Retina (tissue), 1 donor: Measurements from ENCODE around the gene BCAR3.
"Not testable (repeated sequence)": the region's sequence is repeated elsewhere in the genome, so short reads cannot be mapped to it uniquely, and the experiment has no call there.

Source experiments
- DNase-seq: peaks from one replicate; pipeline ENCODE4 v3.0.0-alpha.2; 2016

The BCAR3 gene

DNA sequence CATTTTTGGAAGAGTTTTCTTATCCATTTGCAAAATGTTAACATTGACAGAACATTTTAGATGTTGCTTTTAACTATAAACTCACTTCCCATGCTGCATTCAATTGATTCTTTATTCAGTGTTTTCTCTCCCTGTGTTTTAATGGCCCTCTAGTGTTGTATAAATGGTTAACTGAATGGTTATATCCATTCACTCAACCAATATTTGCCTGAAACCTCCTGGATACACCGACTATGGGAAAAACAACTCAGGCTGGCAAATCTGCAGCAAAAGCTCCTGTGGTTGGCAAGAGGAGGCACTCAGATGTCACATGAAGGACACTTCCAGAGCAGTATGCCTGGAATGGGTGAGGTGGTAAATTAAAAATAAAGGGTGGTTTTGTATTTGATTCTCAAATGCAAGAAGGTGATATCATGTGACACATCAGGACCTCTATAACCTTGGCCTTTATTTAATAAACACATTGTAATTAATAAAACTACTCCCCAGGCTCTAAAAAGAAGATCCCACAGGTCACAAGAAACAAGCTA is 107.6 kb downstream of the BCAR3 start:
- DNase-seq, result no peak

DNA sequence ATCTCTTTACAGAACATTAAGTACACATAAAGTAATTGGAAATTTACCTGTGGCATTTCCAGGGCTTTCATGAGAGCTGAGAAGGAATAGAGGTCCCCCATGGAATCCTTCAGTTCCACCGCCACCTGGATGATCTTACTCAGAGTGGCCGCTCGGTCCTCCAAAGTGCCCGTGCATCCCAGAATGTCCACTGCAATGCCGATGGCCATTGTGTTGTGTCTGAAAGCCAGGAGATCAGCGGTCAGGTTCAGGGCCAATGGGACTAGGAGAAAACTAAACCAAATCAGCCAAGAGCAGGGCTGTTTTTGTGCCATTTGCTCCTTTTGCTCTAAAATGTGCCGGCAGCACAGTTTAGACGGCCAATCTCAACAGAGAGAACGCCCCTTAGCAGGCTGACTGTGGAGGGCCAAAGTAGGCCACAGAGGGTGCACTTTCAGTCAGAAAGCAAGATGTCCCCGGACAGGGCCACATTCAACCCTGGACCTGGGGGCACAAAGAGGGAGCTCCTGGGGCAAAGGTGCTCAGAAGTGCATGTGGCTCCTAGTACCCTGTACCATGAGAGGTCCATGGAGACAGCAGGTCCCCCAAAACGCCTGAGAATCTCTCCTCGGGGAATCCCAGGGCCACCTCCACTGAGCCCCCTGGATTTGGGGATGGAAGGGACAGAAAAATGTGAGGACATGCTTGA is 109.9 kb downstream of the BCAR3 start:
- no peak for DNase-seq

DNA sequence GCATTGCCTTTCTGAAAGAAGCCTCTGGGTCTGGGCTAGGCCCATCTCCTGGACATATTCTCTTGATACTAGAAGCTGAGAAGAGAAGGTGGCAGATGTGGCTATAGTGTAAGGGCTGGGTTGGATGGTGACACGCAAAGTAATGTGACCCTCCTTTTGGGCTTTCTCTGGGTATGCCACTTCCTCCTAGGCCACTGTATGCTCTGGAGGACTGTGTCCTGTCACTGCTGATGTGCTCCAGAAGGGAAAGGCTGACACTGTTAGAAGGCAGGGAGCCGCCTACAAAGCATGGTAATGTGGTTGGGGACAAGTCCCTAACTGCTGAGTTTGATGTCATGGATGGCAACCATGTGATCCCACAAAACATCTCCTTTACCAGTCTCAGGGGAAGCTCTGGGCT is 112.1 kb downstream of the BCAR3 start:
- no peak for DNase-seq

DNA sequence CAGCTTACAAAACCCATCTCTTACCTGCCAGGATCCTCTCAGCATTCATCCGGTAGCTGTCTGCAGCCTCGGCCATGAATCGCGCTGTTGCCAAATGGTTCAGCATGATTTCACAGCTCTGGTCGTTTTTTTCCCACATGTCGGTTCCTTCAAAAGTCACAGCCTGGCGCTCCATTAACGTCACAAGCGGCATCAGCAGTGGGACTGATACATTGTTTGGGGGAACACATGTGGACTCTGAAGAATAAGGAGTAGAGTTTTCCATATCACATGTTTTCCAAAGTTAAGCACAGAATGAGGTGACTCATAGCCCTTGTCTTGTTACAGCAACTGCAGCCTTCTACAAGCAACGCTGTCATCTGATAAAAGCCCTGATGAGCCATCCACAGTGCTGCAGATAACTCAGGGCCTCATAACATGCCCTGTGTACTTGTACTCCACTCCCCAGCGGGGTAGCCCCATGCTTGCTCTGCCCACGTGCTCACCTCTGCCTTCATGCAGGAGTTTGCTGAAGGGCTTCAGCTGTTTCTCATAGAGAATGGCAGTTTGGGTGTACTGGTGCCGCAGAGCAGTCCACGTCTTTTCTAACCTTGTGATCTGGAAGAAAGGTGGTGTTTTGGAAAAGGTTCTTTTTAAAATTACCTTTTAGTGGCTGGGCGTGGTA is 114.2 kb downstream of the BCAR3 start:
- DNase-seq, result no peak

DNA sequence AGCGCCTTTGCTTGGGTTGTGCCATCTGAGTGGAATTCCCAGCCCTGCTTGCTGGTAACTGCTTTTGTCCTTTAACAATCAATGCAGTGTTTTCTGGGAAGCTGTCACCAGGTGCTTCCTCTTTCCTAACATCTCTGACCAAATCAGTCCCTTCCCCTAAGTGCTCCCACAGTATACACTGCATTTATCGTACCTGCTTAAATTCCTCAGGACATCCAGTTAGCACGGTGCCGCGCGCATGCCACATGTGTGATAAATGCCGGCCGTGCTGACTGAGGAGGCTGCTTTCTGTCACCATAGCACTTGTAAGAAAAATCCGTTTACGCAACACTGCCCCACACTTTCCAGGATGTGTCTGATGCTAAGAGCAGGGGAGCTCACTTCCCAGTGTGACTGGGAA is 115.4 kb downstream of the BCAR3 start:
- no peak for DNase-seq

DNA sequence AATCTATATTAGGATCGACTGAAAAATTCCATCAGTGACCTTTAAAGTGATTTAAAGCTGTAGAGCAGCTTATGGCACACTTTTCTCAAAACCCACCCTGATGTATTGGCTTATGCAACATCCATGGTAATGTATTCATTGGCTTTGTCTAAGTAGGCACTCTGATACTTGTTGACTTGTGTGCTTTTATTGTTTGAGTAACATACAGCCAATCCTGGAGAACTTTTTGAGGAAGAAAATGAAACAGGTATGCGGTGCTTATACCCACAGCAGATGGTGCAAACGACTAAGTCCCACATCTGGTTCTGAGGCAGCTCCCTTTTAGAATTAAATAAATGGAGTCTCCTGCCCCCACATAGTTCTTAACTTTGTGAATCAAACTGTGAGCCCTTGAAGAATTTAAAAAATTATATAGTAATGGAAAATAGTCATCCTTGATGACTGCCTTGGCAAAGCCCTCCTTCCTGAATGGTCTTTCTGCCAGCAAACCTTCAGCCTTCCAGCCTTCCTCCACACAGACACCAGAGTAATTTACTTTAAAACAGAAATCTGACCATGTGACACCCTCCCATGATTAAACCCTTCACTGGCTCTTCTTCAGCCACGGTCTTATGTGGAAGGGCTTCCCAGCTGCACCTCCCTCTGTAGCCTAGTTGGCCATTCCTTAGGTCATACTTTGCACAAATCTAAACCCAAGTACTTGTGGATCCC is 116.0 kb downstream of the BCAR3 start:
- DNase-seq, result no peak

DNA sequence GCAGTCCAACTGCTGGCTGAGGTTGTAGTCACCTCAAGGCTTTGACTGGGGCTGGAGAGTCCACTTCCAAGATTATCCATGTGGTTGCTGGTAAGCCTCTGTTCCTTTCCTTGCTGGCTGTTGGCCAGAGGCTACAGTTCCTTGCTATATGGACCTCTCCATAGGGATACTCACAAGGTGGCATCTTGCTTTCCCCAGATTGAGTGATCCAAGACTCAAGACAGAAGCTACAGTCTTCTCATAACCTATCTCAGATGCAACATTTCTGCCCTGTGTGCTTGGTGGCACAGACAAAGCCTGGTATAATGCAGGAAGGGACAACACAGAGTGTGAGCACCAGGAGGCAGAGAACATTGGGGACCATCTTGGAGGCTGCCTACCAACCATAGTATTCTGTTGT is 121.9 kb downstream of the BCAR3 start:
- no peak for DNase-seq

DNA sequence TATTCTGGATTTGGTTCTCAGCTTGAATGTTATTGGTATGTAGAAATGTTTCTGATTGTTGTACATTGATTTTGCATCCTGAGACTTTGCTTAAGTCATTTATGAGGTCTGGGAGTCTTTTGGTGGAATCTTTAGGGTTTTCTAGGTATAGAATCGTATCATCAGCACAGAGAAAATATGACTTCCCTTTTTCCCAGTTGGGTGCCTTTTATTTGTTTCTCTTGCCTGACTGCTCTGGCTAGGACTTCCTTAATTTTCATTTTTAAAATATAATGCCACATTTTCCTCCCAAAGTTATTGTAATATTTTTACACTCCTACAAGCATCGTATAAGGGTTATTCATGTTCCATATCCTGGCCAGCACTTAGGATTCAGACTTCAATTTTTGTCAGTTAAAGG is 122.6 kb downstream of the BCAR3 start:
- DNase-seq, result no peak

DNA sequence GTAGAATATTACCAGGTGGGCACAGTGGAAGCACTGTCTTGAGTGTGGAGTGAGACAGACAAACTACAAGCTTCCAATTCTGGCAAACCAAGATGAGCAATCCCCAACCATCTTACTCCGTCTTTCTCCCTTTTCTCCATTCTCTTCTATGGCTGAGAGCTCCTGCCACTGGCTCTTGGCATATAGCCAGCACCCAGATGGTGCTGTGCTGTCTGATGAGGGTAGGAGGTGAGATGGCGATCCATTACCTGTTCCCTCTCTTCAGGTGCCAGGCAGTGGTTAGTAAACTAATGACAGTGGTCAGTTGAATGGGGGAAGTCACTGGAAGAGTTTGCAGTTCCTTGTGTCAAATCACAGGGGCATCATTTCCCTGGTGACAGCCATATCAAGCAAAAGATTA is 125.3 kb downstream of the BCAR3 start:
- DNase-seq, result no peak

DNA sequence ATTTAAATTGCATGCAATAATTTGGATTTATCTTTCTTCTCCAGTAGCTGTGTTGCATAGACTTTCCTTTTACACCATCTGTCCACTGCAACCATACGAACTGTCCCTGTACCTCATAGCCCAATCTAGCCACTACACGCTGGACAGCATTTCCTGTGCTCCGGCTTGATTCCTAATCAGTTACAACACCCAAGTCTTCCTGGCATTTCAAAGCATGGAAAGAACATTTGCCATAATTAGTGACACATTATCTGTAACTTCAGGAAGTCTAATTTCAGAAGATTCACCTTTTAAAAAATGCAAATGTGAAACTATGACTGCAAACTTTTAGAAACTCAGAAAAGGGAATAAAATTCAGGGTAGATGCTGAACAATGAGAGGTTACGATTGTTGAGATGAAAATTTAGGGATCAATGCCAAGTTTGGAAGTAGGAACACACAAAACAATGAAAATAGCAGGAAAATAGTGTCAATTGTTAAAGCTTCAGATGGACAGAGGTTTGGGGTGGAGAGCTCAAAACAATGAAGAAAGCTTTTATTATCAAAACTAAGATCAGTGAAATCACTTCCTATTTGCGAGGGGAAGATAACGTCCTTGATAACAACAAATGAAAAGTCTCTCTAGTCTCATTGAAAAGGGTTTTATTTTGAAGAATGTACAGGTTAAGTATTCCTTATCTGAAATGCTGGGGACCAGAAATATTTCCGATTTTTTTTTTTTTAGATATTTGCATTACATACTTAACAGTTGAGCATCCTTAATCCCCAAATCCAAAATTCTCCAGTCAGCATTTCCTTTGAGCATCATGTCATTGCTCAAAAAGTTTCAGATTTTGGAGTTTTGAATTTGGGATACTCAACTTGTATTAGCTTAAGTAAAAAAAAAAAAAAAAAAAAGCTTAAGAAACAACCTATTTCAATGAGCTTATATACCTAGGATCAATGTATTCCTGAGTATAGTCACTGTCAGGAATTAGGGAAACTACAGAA is 126.5 kb downstream of the BCAR3 start:
- no peak for DNase-seq

DNA sequence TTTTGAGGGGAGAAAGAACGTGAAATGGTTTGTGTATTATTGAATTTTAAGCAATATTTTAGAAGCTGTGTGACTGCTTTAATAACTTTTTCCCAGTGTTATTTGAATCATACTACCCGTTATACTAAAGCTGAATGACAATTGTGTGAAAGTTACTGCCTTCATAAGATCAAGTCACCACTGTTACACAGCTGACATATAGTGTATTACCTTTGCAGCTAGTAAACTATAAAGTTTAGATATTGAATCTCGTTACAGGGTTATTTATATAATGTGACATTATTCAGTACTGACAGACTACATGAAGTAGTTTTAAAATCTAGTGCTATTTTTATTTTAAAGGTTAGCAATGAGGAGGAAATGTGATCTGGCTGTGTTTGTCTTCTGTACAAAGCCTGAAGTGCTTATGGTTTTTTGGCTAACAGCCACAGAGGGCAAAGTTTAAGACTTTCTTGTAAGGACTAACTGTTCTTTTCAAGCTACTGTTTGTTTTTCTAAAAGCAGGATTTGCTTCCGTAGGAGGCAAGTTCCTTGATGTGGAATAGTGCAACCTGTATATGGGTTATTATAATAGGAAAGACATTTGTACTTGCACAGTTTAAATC is 127.6 kb downstream of the BCAR3 start:
- DNase-seq, result not testable (repeated sequence)

DNA sequence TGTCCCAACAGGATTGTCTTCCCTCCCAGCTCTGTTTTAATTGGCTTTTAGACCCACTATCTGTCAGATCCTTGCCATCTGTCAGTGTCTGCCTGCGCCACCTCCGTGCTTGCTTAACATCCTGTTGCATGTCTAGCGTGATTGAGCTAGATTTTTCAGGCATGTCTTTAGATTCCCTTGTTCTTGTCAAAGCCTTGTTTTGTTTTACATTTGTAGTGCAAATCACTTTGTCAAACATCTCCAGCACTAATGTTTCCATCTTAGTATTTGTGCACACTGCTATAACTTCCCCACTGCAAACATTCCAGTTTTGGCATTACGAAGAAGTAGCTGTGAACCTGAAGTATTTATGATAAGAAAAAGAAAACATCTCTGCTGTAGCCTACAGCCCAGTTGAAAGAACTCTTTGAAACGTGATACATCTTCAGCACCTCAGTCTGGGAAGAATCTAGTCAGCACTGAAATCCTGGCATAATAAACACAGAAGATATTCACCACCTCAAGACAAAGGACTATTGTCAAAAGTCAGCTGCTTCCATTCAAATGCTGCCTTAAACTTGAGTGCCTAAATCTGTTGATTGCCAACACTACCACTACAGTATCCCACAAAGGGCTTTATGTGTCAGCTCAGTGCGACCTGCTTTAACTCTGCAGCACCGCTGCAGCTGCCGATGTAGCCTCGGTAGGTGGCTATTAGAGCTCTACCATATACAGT is 128.7 kb downstream of the BCAR3 start:
- no peak for DNase-seq

DNA sequence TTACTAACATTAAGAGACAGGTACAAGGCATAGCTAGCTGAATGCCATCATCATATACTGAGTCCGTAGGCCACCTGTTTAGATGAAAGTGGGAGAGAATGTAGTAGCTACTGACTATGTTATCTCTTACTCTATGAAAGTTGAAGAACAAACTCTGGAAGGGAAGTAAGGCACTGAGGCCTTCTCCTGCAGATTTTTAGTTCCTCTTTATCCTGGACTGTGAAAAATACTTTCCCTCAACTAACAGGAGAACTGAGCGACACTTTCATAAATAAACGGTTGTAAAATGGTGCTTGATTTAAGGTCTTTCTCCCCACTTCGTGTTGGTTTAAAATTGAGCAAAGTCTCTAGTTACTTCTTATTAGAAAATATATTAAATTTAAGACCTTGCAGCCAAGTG is 131.8 kb downstream of the BCAR3 start:
- no peak for DNase-seq

DNA sequence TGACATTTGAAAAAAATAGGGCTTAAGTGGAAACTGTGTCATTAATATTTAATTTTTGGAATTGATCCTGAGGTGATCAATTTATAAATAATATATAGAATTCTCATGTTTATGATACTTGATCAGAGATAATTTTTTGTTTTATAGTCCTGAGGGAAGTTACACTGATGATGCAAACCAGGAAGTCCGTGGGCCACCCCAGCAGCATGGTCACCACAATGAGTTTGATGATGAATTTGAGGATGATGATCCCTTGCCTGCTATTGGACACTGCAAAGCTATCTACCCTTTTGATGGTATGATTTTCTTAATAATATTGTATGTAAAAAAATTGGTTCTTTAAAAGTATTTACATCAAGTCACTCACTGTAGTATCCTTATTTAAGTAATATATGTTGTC is 132.5 kb downstream of the BCAR3 start:
- DNase-seq, result no peak

DNA sequence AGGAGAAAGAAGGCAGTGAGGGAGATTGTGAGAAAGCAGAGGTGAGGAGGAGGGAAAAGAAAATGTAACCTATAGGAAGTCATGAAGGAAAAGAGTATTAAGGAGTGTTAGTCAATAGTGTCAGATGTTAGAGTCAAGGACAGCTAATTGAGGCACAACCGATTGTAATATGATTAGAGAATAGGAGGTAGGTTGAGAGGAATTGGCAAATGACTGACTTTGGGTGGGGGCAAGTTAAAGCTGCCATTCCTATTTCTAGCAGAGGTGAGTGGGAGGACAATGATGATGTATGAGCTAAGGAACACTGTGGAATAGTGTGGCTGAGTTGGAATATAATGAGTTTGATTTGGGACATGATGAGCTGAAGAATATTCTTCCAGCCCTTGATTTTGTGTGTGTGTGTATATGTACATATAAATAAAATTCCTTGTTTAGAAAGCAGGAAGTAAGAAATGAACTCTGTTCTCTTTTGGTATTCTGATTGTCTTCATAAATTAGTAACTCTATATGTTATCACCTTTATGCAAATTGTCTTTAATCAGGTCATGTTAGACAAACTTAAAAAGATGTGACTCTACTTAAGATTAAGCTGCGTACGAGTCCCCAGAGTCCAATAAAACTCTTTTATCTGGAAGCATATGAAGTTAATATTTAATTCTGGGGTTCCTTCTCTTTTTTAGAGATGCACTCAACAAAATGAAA is 135.3 kb downstream of the BCAR3 start:
- no peak for DNase-seq

DNA sequence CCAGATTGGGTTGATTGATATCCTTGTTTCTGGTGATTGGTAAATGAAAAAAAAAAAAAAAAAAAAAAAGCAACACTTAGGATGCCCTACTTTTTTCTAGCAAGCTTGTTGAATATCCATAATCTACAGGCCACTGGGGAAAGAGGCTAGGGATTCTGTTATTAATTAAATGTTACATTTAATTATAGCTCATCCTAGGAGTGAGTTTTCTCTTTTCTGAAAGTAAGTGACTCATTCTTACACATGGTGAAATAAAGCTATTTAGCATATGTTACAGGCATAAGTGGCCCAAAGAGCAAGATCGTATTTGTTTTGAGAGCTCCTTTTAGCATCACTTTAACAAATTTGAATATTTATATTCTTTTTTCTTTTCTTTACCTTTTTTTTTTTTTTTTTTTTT is 139.2 kb downstream of the BCAR3 start:
- no peak for DNase-seq

DNA sequence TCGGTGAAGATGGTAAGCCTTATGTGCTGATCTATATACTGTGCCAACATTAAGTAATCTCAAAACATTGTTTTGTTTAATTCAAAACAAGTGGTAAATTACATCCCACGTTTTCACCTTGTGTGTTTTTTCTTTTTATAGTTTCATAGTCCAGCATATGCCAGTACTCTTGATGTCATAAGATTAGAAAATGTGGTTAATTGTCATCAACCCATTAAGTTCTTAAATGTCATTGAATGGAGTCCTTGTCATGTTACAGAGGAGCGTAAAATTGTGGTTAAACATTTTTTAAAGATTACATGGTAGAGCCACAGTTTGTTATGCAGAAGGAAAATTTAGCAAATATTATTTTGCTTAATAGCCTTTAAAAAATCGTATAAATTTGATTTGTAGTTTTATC is 140.6 kb downstream of the BCAR3 start:
- no peak for DNase-seq

DNA sequence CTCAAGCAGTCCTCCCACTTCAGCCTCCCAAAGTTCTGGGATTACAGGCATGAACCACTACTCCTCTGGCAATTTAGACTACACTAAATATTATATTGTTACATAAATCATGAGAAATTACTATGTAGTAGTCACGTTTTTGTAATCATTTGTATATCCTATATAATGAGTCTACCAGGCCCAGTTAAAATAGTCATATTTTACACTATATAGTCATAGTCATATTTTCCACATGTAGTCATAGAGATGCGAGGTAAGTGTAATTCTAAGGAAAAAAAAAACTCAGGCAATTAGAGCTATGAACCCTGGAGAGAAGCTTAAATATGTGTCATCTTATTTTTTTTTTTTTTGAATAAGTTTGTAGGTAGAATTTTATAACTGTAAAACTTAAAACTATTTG is 143.7 kb downstream of the BCAR3 start:
- no peak for DNase-seq

DNA sequence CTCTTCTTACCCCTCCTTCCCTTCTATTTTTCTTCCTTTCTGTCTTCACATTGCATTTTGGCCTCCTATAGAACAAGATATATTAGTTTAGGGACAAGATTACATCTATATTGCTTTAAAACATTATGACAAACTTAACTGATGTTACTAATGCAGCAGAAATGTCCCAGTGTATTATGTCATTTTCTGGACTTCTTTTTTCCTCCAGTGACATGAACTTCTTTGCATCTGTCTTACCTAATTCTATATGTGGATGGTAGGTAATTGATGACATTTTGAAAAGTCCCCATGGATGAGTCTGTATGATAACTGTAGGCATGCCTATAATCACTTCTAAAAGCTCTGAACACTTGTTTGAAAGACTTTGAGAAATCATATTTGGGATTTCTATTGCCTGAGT is 144.2 kb downstream of the BCAR3 start:
- DNase-seq, result no peak

DNA sequence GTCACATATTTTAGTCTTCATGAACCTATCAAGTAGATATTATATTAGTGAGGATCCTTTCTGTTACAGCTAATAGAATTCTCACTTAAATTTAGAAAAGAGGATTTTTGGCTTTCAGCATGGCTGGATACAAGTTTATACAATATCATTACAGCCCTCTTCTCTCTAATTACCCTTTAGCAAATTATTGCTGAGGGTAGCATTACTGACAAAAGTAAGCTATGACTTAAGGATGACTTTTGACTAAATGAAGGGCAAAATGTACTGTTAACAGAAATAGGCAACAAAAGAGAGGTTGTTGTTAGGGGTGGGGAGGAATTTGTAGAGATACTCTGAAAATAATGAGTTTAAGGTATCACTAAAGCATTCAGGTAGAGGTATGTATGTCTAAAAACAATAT is 148.0 kb downstream of the BCAR3 start:
- no peak for DNase-seq

DNA sequence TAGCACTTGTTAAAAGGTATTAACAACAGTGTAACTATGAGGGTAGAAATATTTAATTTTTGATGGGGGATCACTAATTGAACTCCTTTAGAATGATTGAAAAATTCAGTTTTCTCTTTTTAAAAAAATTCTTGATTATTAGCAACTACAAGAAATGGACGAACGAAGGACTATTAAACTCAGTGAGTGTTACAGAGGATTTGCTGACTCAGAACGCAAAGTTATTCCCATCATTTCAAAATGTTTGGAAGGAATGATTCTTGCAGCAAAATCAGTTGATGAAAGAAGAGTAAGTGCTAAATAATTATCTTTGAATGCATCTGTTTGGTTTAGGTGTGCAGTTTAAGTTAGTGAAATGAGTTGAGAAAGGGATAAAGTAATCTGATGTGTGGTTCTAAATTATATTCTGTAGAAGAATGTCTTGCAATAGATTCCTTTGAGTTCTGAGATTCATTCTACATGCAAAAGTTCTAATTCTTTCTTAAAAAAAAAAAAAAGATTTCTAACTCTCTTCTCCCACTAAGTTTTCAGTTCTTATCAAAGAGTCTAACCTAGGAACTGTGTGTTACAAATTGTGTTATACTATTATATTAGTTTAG is 148.8 kb downstream of the BCAR3 start:
- DNase-seq, result no peak
